HG03175 (cell line): ENCODE measurements around the gene ENPP1.

Experiments used
- ATAC-seq: cut with Tn5 transposase; IDR thresholded peaks from one replicate; pipeline ENCODE4 v1.9.1; 2021; ENCODE audit warnings: mild to moderate bottlenecking, moderate library complexity; ENCODE audit not compliant: unreplicated experiment

The ENPP1 gene

DNA sequence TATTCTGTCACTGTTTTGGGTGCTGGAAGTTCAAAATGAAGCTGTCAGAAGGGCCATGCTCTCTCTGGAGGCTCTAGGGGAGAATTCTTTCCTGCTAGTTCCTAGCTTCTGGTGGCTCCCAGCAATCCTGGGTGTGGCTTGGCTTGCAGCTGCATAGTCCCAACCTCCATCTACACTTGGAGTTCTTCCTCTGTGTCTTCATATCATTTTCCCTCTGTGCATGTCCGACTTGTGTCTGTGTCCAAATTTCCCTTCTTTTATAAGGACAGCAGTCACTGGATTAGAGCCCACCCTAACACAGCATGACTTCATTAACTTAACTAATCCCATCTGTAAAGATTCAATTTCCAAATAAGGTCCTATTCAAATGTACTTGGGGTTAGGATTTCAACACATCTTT lies 23.3 kb upstream of the ENPP1 start:
- ATAC-seq: no peak

DNA sequence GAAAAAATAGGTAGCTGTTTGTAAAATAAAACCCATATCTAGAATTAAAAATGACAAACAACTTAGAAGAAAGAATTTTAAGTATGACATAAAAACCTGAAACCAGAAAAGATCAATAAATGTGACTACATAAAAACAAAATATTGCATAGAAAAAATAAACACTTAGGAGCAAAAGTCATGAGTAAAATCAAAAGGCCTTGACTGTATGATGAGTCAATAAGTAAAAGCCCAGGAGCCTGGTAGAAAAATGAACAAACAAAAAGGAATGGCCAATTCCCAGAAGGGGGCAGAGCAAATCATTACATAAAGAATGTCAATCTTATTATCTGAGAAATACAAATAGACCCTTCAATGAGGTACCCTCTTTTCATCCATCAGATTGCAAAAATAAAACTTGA lies 20.7 kb upstream of the ENPP1 start:
- no peak for ATAC-seq

DNA sequence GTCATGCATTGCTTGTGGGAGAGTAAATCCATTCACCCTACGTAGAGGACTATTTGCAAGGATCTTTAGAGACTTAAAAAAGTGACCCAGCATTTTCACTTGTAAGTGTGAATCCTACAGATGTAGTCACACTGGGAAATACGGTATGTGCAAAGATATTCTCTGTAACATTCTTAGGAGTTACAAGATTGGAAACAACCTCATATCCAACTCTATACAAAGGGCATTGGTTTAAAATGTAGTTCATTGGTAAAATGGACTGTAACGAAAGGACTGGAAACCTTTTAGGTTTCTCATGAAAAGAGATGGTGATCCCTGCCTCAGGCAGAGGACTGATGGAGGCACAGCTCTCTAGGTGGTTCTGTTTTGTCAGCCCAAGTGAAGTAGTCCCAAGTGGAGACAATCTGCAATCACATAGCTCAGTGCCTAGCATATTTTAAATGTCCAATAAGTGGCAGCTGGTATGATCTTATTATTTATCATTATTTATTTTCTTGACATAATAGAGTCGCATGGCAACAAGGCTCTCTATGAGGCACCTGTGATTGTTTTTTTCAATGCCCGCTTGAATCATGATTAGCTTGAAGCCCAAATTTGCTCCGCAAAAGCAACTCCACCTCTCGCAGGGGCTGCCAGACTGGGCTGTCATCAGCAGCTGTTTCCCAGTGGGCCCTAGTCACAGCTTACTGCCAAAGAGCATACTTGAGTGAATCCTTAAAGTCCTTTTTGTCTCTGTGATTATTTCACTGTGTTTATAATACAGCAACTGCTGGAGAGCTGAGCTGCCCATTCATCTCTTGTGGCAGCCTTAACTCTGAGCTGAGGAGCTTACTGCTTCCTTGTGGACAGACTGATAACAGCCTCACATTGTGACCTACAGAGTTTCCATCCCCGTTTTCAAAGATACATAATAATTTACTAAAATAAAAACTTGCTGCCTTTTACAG lies 19.8 kb upstream of the ENPP1 start:
- ATAC-seq: no peak

DNA sequence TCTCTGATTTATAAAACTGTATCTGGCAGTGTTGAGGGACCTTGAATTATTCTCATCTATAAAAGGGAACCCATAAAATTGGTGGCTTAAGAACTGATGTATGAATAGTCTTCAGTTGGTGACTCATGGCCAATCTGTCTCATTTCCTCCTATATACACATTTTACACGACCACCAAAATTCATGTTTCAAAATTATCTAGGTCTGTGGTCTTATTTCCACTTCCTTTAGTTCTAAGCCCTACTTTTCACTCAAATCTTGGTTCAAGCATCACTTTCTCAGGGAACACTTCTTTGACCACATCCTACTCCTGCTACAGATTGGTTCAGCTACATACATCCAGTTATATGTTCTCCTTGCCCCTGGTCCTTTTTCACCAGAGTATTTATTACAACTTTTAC lies 18.6 kb upstream of the ENPP1 start:
- ATAC-seq: no peak

DNA sequence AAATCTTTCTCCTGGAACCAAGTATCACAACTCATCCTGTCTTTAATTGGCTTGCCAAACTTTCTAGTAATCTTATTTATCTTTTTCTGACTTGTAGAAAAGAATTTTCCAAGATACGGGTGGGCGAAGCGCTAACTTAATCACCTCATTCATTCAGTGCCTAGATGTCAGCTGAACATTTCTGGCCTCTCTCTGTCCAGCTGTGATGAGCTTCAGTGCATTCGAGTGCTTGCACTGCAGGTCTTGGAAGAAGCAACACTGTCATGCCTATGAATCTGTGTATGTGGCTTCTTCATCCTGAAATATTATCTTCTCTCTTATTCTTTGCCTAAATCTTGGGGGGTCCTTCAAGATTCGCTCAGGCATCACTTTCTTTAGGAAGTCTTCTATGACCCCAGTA lies 16.3 kb upstream of the ENPP1 start:
- ATAC-seq: no peak

DNA sequence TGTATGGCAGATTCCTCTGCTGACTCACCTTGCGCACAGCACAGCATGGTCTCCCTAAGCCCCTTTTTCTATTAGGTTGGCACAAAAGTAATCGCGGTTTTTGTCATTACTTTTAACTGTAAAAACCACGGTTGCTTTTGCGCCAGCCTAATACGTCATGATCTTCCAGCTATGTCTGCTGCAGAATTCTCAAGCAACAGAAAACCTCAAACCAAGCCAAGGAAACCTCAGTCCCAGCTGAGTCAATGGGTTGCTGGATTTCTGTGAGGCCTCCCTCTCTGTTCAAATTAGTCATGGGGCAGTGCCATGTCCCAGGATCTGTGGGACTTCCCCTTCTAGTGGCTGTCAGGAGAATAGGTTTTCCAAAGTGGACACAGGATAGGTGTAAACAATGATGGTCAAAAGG lies 15.7 kb upstream of the ENPP1 start:
- ATAC-seq: no peak

DNA sequence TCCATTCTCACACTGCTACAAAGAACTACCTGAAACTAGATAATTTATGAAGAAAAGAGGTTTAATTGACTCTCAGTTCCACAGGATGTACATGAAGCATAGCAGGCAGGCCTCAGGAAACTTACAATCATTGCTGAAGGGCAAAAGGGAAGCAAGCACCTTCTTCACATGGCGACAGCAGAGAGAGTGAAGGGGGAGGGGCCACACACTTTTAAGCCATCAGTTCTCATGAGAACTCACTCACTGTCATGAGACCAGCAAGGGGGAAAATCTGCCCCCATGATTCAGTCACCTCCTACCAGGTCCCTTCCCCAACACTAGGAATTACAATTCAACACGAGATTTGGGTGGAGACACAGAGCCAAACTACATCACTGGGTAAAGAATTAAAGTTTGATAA lies 12.5 kb upstream of the ENPP1 start:
- no peak for ATAC-seq

DNA sequence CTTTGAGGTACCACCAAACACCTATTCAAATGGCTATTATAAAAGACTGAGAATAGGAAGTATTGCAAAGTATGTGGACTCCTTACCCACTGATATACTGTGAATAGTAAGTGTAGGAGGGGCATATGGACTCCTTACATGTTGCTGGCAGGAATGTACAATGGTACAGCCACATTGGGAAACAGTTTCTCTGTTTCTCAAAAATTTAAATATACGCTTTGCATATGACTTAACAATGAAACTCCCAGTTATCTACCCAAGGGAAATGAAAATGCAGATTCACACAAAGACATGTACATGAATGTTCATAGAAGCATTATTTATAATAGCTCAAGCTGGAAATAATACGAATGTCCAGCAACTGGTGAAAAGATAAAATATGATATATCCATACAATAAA lies 5.5 kb upstream of the ENPP1 start:
- ATAC-seq: no peak

DNA sequence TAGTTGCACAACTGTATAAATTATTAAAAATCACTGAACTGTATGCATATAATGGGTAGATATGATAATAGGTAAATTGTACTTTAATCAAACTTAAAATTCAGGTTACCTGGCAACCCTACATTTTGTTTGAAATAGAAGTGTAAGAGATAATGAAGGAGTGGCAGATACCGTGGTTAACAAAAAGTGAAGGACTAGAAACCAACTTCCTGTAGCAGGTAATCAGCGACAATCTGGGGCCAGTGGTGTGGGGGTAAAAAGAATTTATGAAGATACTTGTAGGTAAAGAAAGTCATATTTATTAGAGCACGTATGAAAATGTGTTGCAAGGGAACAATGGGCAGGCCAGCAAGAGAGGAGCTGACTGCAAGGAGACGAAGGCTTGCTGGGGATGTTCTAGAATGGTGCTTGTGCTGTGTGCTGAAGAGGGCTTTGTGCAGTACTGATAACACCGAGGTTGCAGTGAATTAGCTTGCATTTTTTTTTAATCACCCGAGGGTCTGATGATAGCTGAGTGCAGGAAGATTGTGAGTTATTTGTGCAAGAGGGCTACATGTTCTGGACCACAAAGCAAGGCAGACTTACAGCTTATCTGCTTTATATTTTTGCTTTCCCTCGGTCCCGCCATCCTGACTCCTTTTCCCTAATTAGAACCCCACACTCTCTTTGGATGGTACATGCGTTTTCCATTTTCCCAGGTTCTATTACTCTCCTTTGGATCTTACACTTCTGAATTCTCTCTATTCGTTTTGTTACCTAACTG lies 4.6 kb upstream of the ENPP1 start:
- ATAC-seq: no peak

DNA sequence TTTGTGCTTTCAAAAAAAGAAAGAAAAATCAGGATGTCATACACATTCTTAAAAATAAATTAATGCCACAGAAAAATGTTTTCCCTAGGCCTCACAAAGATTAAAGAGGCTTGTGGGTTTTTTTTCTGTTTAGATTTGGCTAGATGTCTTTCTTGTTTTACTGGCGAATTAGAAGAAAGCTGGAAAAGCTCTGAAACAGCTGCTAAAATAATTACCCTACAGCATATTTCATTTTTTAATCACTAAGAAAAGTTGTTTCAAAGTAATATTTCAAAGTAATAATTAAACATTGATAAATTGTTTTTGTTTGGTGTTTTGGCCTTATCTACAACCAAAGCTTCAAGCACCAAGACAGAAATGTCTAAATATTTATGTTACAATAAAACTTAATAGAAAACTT lies 3.7 kb upstream of the ENPP1 start:
- ATAC-seq: no peak

DNA sequence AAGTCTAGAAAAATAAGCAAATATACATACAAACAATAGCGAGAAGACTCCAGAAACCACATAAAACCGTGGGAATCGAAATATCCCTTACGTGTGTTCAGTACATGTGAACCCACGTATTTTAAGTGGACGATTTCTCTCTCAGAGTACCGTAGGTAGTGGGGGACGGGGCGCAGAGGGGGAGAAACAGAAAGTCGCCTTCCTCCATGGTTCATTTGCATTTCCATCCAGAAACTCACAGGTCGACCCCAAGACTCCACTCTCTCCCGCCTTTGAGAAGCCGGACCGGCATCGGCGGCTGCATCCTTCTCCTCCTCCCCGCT lies 538 bp upstream of the ENPP1 start:
- no peak for ATAC-seq

DNA sequence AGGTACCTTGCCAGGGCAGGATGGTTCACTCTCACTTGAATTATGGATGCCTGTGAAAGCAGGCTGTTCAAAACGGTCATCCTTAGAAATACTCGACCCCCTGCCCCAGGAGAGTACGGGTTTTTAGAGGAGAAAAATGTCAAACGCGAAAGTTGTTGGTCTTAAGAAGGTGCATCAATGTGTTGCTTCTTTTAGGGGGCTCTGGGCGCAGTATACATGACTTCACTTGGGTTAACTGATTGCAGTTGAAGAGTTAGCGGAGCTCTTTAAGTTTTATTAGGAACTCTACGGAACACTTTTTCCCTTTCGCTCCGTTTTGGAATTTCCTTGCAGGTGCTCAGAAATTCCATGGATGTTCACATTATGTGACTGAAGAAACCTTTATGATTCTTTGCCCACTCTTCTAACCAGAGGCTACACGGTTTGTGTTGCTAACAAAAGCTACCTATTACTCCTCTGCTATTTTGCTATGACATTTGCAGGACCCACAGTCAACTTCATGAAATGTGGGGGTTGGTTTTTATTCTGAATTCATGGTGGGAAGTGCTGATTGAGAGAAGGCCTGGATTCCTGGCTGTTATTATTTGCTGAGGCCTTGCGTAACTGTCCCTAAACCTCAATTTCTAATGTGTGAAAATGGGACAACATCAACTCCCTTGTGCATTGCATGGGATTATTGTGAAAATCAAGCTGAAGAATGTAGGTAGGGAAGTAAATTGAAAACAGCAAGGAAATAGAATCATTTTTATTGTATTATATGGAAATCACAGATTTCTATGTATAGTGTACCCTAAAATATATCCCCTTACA lies 845 bp downstream of the ENPP1 start:
- ATAC-seq: no peak

DNA sequence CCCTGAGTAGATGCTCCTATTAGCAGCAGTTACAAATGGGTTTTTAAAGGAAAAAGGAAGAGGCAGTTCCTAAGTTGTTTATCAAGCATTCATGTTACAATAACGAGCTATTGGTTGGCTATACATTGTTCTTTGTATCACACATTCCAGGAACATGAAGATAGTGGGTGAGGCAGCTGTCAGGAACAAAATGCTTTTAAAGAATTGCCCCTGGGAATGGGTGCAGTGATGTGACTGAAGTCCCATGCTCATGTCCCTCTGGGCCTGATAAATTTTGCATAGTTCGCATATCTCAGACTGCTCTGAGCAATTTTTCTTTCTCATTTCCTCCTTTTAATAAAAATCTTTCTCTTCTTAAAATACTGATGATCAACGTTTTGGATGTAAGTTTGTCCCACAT lies 3.7 kb downstream of the ENPP1 start:
- ATAC-seq: no peak

DNA sequence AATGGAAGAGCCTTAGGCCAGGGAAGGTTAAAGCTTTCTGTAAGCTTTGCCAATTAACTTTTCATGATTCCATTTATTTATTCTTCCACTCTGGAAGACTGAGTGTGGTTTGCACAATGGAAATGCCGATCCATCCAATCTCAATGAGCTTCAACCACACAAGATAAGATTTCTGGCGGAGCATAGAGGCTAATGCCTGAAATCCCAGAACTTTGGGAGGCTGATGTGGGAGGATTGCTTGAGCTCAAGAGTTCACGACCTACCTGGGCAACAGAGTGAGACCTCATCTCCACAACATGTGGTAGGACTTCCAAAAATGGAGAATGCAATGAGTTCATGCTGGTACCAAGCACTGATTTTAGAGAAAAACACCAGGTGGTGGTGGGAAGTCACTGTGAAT lies 6.2 kb downstream of the ENPP1 start:
- ATAC-seq: no peak

DNA sequence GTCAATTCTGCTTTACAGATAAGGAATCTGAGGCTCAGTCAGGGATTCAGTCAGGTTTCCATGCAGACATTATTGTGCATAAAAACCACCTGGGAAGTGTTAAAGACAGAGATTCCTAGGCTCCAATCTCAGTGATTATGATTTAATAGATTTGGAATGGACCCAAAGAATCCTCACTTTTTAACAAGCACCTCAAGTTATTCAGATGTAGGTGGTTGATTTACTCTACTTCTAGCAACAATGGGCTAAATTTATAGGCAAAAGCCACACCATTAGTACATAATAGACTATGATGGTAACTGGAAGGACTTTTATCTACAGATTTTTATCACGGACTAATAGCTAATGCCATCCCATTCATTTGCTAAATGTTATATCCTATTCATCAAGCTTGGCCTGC lies 9.0 kb downstream of the ENPP1 start:
- ATAC-seq: no peak

DNA sequence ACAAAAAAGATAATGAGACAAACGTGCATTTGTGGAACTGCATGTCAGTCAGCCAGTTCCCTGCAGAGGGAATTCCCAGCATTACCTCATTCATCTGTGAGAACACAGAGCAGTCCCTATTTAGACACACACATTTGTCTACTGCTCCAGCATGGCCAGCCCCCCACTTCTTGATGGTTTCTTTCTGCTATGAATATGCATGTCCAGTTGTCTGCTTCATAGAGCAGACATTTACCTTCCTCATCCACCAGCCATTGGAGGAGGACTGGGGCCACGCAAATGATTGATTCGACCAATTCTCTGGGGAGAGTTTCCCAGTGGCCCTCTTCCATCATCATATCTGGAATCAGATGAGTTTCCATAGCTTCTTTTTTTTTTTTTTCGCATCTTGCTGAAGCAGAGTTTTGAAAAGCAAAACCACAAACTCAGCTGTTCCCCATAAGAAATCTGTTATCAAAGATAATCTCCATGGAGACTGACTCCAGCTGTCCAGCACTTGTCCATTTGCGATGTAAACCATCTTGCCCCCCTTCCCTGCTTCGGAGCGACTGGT lies 11.8 kb downstream of the ENPP1 start:
- no peak for ATAC-seq

DNA sequence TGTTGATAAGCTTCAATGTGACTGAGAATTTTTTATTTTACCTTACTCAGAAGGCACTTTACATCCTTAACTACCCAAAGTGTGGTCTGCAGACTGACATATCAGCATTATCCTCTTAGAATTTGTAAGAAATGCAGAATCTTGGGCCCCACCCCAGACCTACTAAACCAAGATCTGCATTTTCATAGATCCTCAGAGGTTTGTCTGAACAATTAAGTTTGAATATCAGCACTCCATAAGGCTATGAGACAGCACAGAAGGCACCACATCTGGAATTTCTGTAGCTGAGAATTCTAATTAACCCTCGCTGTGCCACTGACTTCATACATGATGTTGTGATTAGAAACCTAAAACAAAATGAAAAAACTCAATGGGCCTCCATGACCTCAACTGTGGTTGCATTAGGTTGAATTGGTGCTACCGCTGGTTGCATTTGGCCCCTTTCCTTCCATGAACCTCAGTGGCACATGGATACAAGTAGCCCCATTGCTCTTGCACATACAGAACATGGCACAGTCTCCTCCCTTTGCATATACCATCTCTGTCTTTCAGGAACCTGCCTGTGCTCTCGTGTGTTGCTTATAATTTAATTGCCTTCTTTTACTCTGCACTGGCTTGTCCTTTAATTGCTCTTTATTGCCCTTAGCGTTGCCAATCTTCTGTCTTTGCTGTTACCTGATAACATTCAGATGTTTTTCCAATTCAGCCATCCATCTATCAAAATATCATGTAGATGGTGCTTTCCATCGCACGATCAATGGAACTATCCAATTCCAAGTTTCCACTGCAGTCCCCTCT lies 13.4 kb downstream of the ENPP1 start:
- no peak for ATAC-seq

DNA sequence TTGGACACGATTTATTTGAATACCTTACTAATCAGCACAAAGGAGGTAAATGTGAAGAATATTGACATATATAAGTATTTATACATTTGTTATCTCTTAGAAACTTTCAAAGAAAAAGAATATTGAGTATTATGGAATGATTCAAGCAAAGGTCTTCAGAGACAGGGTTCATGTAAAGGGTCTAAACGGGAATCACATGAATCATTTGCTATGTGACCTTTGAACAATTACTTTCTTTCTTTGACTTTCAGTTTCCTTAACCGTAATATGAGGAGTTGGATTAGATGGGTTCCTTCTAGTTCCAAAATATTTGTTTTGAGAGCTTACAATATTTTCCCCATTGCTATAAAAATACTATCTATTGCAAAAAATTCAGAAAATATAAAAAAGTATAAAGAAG lies 14.3 kb downstream of the ENPP1 start:
- no peak for ATAC-seq

DNA sequence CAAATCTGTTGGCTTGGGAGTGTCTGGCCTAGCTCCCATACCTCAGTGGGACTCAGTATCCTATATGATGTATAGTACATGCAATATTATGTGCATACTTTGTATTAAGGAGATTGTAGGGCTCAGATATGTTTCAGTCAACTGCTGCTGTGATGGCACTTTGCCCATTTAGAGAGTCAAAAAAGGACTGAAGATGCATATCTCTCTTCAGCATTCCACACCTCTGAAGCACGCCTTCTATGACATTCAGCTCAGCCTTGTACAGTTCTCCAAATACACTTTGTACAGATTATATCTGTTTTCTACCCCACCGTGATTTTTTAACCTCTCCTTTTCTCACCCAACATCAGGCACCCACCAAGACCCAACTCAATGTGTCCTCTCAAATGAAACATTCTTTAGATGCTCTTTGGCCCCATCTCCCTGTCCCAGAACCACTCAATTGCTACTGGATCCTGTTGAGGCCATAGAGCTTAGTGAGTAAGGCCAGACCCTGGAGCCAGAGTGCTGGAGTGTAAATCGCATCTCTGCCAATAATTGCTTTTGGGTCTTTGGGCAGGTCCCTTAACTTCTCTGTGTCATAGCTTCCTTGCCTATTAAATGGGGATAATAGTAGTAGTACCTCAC lies 15.6 kb downstream of the ENPP1 start:
- ATAC-seq: no peak

DNA sequence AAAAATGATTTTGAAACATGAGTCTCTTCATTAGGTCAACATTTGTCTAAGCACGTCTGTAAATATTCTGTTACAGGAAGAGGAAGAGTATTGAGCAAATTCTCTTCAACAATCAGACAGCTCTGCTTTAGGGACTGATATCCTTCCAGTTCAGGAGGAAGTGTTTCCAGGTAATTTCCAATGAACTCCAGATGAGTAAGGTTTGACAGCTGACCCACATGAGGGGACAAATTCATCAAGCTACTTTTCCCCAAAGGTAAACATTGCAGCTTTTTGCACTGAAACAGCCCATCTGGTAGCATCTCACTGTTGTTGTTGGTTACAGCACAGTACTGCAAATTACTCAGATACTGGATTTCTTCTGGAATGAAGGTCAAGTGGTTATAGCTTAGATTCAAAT lies 18.1 kb downstream of the ENPP1 start:
- no peak for ATAC-seq
